ENCODE measurements around the gene CNPY4. TPM values are rescaled to one million over a fixed set of nuclear protein-coding genes. Genes with fewer than 3 reads are reported as not detected.

CNPY4 gene
- total and polyA plus RNA-seq, 12 donors = 14.0 to 46.5 (median 24.2) TPM

DNA sequence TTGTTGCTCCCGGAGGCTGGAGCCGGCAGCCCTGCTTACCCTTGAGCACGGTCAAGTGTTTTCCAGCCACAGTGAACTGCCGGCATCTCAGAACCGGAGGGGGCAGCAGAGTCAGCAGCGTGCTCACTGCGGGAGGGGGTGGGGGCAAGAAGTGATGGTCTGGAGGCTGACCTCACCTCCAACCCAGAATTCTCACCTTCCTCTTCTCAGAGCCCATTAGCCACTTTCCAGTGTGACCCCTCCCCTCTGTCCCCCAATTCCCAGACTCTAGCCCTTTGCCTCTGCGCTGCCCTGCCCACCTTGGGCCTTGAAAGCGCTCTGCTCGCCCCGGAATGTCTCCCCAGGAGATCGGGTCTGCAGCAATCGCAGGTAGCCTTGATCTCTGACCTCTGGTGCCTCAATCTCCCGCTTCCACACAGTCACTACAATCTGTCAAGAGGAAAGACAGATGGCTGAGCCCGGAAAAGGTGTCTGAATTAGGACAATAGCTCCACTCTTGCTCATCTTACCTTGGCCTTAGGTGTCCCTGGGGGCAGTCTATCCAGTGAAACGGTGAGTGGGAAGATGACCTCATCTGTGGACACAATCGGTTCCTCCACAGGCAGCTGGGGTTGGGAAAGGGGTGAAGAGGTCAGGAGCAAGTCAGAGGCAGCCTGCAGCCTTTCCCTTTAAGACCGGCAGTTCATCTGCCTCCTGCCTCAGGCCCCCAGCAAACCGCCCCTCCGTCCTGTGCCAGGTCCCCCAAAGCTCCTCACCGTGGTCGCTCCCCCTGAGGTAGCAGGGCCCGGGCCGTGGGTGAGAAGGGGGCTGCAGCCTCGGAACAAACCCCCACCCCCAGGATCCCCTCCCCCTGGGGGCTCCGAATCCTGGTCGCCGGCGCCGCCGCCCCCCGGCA is 38.1 kb downstream of the CNPY4 start:
- H3K9me3 ChIP-seq (replicated peaks in 1 of 3) = no peaks in the 10 kb centered on the region
- peak in 6 of 7 donors; percentile 59 to 88 (median 75) for DNase-seq
- peaks cover 0 to 36% of the 10 kb centered on the region in 2 donors for H3K36me3 ChIP-seq (replicated peaks in 1 of 2)
- intact Hi-C loops (cut with DNase I) = loop anchor here in 1 of 2 donors (10.0 kb wide), 1 partner anchor 57 kb away; the partner anchor contains the start of gene PVRIG
- peak overlapping the region; percentile 53 to 90 (median 79) for H3K27ac ChIP-seq
- 14 to 31% (median 16%) methylated on average over 13 to 32 of the region's 32 CpGs for WGBS, 4 donors
- peaks cover 3 to 17% of the 10 kb centered on the region in 2 donors for H3K4me1 ChIP-seq (replicated peaks in 1 of 2)
- TF ChIP-seq POLR2A (IDR thresholded peaks at IDR 0.05) = no peak
- TF ChIP-seq, protein P1, sequence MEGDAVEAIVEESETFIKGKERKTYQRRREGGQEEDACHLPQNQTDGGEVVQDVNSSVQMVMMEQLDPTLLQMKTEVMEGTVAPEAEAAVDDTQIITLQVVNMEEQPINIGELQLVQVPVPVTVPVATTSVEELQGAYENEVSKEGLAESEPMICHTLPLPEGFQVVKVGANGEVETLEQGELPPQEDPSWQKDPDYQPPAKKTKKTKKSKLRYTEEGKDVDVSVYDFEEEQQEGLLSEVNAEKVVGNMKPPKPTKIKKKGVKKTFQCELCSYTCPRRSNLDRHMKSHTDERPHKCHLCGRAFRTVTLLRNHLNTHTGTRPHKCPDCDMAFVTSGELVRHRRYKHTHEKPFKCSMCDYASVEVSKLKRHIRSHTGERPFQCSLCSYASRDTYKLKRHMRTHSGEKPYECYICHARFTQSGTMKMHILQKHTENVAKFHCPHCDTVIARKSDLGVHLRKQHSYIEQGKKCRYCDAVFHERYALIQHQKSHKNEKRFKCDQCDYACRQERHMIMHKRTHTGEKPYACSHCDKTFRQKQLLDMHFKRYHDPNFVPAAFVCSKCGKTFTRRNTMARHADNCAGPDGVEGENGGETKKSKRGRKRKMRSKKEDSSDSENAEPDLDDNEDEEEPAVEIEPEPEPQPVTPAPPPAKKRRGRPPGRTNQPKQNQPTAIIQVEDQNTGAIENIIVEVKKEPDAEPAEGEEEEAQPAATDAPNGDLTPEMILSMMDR (IDR thresholded peaks at IDR 0.05) = peak in 1 of 6 experiments; percentile 7
- H3K27me3 ChIP-seq = no peaks in the 10 kb centered on the region
- H3K4me3 ChIP-seq = peak overlapping the region; percentile 36 to 92 (median 85)

DNA sequence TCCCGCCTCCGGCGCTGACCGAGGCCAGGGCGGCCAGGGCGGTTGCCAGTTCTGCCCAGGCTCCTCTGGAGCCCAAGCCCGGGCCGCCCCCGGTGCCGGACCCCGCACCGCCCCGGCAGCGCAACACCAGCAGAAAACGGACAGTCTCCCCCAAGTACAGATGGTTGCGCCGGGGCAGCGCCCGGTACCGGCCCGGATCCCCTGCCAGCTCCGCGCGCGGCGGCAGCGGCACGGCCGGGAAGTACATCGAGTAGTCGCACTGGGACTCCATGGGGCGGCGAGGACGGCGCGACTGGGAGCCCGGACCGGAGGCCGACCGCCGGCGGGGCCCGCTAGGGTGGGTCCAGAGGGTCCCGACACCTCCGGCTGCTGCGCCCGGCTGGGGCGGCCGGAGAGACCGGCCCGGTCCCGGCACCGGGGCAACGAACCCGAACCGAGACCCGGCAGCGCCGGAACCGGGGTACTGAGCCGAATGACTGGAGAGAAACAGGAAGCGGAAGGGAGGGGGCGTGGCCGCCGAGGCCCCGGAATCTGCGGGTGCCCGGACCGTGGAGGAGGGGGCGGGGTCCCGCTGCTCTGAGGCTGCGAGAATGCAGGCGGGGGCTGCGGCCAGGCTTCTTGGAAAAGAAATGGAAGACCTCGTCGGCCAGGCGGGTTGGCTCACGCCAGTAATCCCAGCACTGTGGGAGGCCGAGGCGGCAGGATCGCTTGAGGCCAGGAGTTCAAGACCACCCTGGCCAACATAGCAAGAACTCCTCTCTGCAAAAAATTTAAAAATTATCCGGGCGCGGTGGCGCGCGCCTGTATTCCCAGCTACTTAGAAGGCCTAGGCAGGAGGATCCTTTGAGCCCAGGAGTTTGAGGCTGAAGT is 39.0 kb downstream of the CNPY4 start, which contains the start of gene TRAPPC14:
Gene TRAPPC14 (minus strand): TSS at position 495 of the 870 bp plus-strand sequence. CDS start 224 bp downstream, at position 271.
- 0 to 1% (median 1%) methylated on average over 12 to 87 of the region's 87 CpGs for WGBS, 4 donors
- Histone ChIP-seq H3K4me3 (peak within 1 kb of the TSS; percentile 36 to 92 (median 85)), H3K27ac (peak within 1 kb of the TSS; percentile 53 to 90 (median 79)), H3K36me3 (replicated peaks in 1 of 2) (peaks cover 0 to 32% of the 10 kb centered on the region in 2 donors), H3K9me3 (replicated peaks in 1 of 3) (no peaks in the 10 kb centered on the region), H3K27me3 (no peaks in the 10 kb centered on the region), H3K4me1 (replicated peaks in 1 of 2) (peaks cover 3 to 17% of the 10 kb centered on the region in 2 donors)
- intact Hi-C loops (cut with DNase I) = loop anchor here in 1 of 2 donors (10.0 kb wide), 1 partner anchor 56 kb away; the partner anchor contains the start of gene PVRIG
- TF ChIP-seq POLR2A (IDR thresholded peaks at IDR 0.05) = peak in 1 of 2 donors; percentile 49
- TF ChIP-seq, protein P1 (IDR thresholded peaks at IDR 0.05) = no peak
- DNase-seq = peak; percentile 87 to 94 (median 93)

DNA sequence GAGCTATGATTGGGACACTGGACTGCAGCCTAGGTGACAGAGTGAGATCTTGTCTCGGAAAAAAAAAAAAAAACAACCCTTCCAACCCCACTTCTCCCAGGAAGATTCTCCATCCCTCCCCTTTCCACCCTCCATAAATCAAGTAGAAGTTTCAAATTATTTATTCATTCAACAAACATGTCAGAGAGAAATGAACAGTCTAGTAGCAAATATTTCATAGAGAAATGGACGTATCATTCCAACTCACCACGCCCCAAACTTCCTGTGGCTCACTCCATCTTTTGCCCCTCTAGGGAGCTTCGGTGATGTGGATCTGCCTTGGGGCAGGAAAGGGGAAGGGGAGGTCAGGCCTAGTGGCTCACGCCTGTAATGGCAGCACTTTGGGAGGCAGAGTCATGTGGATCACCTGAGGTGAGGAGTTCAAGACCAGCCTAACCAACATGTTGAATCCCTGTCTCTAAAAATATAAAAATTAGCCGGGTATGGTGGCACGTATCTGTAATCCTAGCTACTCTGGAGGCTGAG is 39.7 kb downstream of the CNPY4 start:
- WGBS, 4 donors = 61 to 69% (median 63%) methylated on average over 7 of the region's 7 CpGs
- DNase-seq = no peak
- Histone ChIP-seq H3K27ac (peak overlapping the region in 2 of 5 donors; percentile 79 to 90), H3K27me3 (no peaks in the 10 kb centered on the region), H3K4me3 (peak overlapping the region in 2 of 4 donors; percentile 83 to 87), H3K9me3 (replicated peaks in 1 of 3) (no peaks in the 10 kb centered on the region), H3K36me3 (replicated peaks in 1 of 2) (peaks cover 0 to 25% of the 10 kb centered on the region in 2 donors), H3K4me1 (replicated peaks in 1 of 2) (peaks cover 3 to 17% of the 10 kb centered on the region in 2 donors)
- intact Hi-C loops (cut with DNase I) = loop anchor here in 1 of 2 donors (10.0 kb wide), 1 partner anchor 56 kb away; the partner anchor contains the start of gene PVRIG
- TF ChIP-seq, protein P1 (IDR thresholded peaks at IDR 0.05) = peak in 1 of 6 experiments; percentile 11
- no peak for TF ChIP-seq POLR2A (IDR thresholded peaks at IDR 0.05)
